ENCODE data around the gene ILF3. TPM values are rescaled to one million over a fixed set of nuclear protein-coding genes. Genes with fewer than 3 reads are reported as not detected.

The ILF3 gene
- total RNA-seq, 1 experiment from 2014 or later: 365 TPM

DNA sequence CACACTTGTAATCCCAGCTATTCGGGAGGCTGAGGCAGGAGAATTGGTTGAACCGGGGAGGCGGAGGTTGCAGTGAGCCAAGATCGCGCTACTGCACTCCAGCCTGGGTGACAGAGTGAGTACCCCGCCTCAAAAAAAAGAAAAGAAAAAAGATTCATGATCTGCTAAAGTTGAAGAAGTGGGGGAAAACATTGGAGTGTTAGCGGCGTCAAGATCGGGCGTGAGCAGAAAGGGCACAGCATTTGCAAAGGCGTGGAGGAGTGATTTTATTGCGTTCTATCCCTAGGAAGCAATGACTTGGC, 62.9 kb downstream of the ILF3 start:
- DNase-seq (ENCODE audit: low read depth, low spot score): no peak
- ChIA-PET POLR2A (no interaction called here), CTCF (interaction anchor here (0.6 to 1.4 kb wide), 5 partner anchors 16 to 147 kb away, joined by 3 to 9 read pairs (median 4); partner anchors contain the start of gene QTRT1)
- H3K9me3 ChIP-seq (ENCODE audit: control insufficient read depth, insufficient read depth, low read depth, low read length): no peaks in the 10 kb centered on the region
- peak overlapping the region; percentile 21 to 38 for H3K4me3 ChIP-seq (ENCODE audit: low read depth in 2 of 2, low read length in 2 of 2)
- TF ChIP-seq, protein P1, sequence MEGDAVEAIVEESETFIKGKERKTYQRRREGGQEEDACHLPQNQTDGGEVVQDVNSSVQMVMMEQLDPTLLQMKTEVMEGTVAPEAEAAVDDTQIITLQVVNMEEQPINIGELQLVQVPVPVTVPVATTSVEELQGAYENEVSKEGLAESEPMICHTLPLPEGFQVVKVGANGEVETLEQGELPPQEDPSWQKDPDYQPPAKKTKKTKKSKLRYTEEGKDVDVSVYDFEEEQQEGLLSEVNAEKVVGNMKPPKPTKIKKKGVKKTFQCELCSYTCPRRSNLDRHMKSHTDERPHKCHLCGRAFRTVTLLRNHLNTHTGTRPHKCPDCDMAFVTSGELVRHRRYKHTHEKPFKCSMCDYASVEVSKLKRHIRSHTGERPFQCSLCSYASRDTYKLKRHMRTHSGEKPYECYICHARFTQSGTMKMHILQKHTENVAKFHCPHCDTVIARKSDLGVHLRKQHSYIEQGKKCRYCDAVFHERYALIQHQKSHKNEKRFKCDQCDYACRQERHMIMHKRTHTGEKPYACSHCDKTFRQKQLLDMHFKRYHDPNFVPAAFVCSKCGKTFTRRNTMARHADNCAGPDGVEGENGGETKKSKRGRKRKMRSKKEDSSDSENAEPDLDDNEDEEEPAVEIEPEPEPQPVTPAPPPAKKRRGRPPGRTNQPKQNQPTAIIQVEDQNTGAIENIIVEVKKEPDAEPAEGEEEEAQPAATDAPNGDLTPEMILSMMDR (IDR thresholded peaks at IDR 0.05): no peak
- TF ChIP-seq SIN3A (IDR thresholded peaks at IDR 0.05; ENCODE audit: borderline replicate concordance, insufficient read depth, low read depth, low read length) (no peak), POLR2AphosphoS5 (IDR thresholded peaks at IDR 0.05; ENCODE audit: low read depth, low read length) (no peak), TCF7L2 (IDR thresholded peaks at IDR 0.05; ENCODE audit: low read depth, low read length) (no peak)
- TF ChIP-seq, protein P2, sequence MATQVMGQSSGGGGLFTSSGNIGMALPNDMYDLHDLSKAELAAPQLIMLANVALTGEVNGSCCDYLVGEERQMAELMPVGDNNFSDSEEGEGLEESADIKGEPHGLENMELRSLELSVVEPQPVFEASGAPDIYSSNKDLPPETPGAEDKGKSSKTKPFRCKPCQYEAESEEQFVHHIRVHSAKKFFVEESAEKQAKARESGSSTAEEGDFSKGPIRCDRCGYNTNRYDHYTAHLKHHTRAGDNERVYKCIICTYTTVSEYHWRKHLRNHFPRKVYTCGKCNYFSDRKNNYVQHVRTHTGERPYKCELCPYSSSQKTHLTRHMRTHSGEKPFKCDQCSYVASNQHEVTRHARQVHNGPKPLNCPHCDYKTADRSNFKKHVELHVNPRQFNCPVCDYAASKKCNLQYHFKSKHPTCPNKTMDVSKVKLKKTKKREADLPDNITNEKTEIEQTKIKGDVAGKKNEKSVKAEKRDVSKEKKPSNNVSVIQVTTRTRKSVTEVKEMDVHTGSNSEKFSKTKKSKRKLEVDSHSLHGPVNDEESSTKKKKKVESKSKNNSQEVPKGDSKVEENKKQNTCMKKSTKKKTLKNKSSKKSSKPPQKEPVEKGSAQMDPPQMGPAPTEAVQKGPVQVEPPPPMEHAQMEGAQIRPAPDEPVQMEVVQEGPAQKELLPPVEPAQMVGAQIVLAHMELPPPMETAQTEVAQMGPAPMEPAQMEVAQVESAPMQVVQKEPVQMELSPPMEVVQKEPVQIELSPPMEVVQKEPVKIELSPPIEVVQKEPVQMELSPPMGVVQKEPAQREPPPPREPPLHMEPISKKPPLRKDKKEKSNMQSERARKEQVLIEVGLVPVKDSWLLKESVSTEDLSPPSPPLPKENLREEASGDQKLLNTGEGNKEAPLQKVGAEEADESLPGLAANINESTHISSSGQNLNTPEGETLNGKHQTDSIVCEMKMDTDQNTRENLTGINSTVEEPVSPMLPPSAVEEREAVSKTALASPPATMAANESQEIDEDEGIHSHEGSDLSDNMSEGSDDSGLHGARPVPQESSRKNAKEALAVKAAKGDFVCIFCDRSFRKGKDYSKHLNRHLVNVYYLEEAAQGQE (IDR thresholded peaks at IDR 0.05; ENCODE audit: insufficient read depth in 1 of 2, low read depth in 2 of 2, low read length in 1 of 2): no peak
- intact Hi-C loops (cut with micrococcal nuclease; ENCODE audit: unreplicated experiment): loop anchor here (10.0 kb wide), 1 partner anchor 148 kb away; no protein-coding TSS in a partner anchor
- H3K27ac ChIP-seq (ENCODE audit: low read length): peak overlapping the region; percentile 61; the same call in 1 of the 2 replicates
- H3K36me3 ChIP-seq (ENCODE audit: control insufficient read depth, insufficient read depth, low read length): peaks cover 2% of the 10 kb centered on the region; the same call in 1 of the 2 replicates
- in situ Hi-C loops (cut with HindIII; ENCODE audit: low pct_unique_long_range_greater_than_20kb, low sequenced_read_pairs): no loop called here
- no peak for ATAC-seq
- no peaks in the 10 kb centered on the region for H3K27me3 ChIP-seq (ENCODE audit: control insufficient read depth, insufficient read depth, low read length)
- no TSS peak for BruUV-seq (replicated peaks)
- H3K4me1 ChIP-seq (ENCODE audit: control insufficient read depth, insufficient read depth, low read length): peaks cover 3% of the 10 kb centered on the region; the same call in 1 of the 2 replicates

DNA sequence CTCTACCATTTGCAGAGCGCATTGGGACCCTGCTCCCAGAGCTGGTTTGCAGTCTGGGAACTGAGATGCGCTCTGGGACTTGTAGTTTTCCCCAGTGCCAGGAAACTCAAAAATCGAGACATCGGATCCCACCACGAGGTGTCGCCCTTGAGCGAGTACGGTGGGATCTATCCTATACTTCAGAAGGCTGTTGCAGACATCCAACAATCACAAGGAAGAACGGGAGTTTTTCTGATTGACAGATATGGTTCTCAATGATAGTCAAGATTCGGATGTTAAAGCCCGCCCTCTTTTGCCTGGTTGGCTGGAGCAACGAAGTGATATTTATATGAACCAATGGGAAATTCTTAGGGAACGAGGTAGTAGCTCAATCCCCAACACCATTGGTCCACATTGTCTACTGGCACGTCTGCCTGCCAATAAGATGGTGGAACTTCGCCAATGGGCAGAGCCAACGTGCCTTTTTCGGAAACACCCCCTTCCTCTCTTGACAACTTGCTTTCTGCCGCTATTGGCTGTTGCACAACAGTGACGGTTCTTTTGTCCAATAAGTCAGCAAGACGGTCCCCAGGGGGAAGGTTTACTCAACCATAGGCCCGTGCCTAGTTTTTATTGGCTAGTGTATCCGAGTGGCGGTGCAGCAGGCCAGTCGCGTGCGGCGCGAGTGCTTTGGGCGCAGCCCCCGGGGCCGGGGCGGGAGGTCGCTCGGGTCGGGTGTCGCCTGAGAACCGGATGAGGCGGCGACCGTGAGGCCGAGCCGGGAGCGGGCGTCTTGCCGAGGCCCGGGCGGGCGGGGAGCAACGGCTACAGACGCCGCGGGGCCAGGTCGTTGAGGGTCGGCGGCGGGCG, 63.4 kb downstream of the ILF3 start, which contains the start of gene DNM2:
TSS of gene DNM2 (plus strand) at position 724 of the 849 bp plus-strand sequence. CDS start 164 bp downstream, outside the sequence.
- in situ Hi-C loops (cut with HindIII; ENCODE audit: low pct_unique_long_range_greater_than_20kb, low sequenced_read_pairs) (no loop called here), intact Hi-C loops (cut with micrococcal nuclease; ENCODE audit: unreplicated experiment) (loop anchor here (10.0 kb wide), 1 partner anchor 147 kb away; no protein-coding TSS in a partner anchor)
- peaks cover 3% of the 10 kb centered on the region; the same call in 1 of the 2 replicates for H3K4me1 ChIP-seq (ENCODE audit: control insufficient read depth, insufficient read depth, low read length)
- H3K27ac ChIP-seq (ENCODE audit: low read length): peak within 1 kb of the TSS; percentile 80
- no peaks in the 10 kb centered on the region for H3K27me3 ChIP-seq (ENCODE audit: control insufficient read depth, insufficient read depth, low read length)
- no TSS peak for BruUV-seq (replicated peaks)
- ChIA-PET CTCF (interaction anchor here (0.5 to 1.4 kb wide), 7 partner anchors 16 to 297 kb away, joined by 3 to 9 read pairs (median 4); partner anchors contain the start of gene QTRT1), POLR2A (interaction anchor here (0.5 kb wide), 1 partner anchor 127 kb away, joined by 4 read pairs; no protein-coding TSS in a partner anchor)
- ATAC-seq: peak; percentile 94
- H3K4me3 ChIP-seq (ENCODE audit: low read depth in 2 of 2, low read length in 2 of 2): peak within 1 kb of the TSS; percentile 76 to 78
- peaks cover 2% of the 10 kb centered on the region; the same call in 1 of the 2 replicates for H3K36me3 ChIP-seq (ENCODE audit: control insufficient read depth, insufficient read depth, low read length)
- no peaks in the 10 kb centered on the region for H3K9me3 ChIP-seq (ENCODE audit: control insufficient read depth, insufficient read depth, low read depth, low read length)
- TF ChIP-seq TCF7L2 (IDR thresholded peaks at IDR 0.05; ENCODE audit: low read depth, low read length): no peak
- TF ChIP-seq SIN3A (IDR thresholded peaks at IDR 0.05; ENCODE audit: borderline replicate concordance, insufficient read depth, low read depth, low read length): 0 out of 2 replicates have a peak, but pooled peaks have one; percentile 49
- TF ChIP-seq, protein P2 (IDR thresholded peaks at IDR 0.05; ENCODE audit: insufficient read depth in 1 of 2, low read depth in 2 of 2, low read length in 1 of 2): no peak
- peak; percentile 58; the same call in 1 of the 2 replicates for TF ChIP-seq POLR2AphosphoS5 (IDR thresholded peaks at IDR 0.05; ENCODE audit: low read depth, low read length)
- TF ChIP-seq, protein P1 (IDR thresholded peaks at IDR 0.05): peak; percentile 82; the same call in 1 of the 2 replicates
- peak; percentile 99 for DNase-seq (ENCODE audit: low read depth, low spot score)
